ENCODE data around the gene NEDD4L. TPM values are rescaled to one million over a fixed set of nuclear protein-coding genes. Genes with fewer than 3 reads are reported as not detected.

Gene NEDD4L
- total RNA-seq, 5 donors from 2014 or later (not counting 1 experiment from before 2014, with no cell fraction given): 4.4 to 10.7 (median 6.7) TPM

- no peak for ATAC-seq (replicated peaks in 1 of 4)
- no peaks in the 10 kb centered on the region for H3K27me3 Mint-ChIP-seq
These were observed 337.8 kb downstream of the NEDD4L start for GRCh38 chr18:58381676-58382411.

DNA sequence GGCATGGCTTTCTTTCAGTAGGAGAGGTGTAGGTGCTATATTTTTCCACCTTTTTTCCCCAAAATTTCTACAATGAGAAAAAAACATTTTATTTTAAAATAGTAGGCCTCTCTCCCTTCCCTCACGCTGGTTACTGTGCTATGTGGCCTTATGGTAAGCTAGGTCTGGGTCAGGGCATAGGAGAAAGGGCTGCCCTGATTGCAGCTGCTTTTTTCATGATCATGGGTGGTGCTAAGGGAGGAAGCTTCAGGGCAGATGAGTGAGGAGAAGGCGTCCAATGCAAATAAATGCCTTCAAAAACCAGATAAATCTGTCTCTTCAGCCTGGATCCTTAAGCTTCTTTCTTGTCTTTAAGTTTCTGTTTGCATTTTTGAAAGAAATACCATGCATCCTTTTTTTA lies 338.4 kb downstream of the NEDD4L start:
- H3K36me3 ChIP-seq (ENCODE audit: control insufficient read depth in 2 of 2, extremely low read depth in 1 of 2, insufficient read depth in 1 of 2, low read length in 1 of 2): no peaks in the 10 kb centered on the region
- no peak overlapping the region for H3K4me3 Mint-ChIP-seq
- POLR2A ChIA-PET: interaction anchor here in 1 of 2 donors (0.6 kb wide), 1 partner anchor 1136 kb away, joined by 3 read pairs; no protein-coding TSS in a partner anchor
- H3K27me3 ChIP-seq (replicated peaks in 1 of 2; ENCODE audit: control insufficient read depth in 2 of 2, extremely low read depth in 1 of 2, insufficient read depth in 2 of 2, low read length in 1 of 2): no peaks in the 10 kb centered on the region
- H3K27ac ChIP-seq (ENCODE audit: low read length): no peak overlapping the region
- no peaks in the 10 kb centered on the region for H3K27me3 Mint-ChIP-seq
- H3K4me1 ChIP-seq (ENCODE audit: control insufficient read depth in 1 of 2, extremely low read depth in 1 of 2, insufficient read depth in 2 of 2, low read length in 2 of 2): no peaks in the 10 kb centered on the region
- no peaks in the 10 kb centered on the region for H3K9me3 Mint-ChIP-seq
- peaks cover 2% of the 10 kb centered on the region for H3K36me3 Mint-ChIP-seq
- no peaks in the 10 kb centered on the region for H3K9me3 ChIP-seq
- DNase-seq (no peak), ATAC-seq (replicated peaks in 1 of 4) (no peak)
- CTCF ChIA-PET: no interaction called here
- H3K4me1 Mint-ChIP-seq: no peaks in the 10 kb centered on the region
- H3K4me3 ChIP-seq (ENCODE audit: control insufficient read depth in 1 of 2, extremely low read depth in 1 of 2, low read length in 1 of 2): no peak overlapping the region
- no peak overlapping the region for H3K27ac Mint-ChIP-seq
- no CpG with 5 or more reads among the region's 2 CpGs for WGBS (ENCODE audit: insufficient coverage)

More at GRCh38 chr18:58381676-58382411, 337.8 kb downstream of the NEDD4L start:
- 83% methylated on average over 8 of the region's 12 CpGs for WGBS (ENCODE audit: insufficient coverage)
- Mint-ChIP-seq H3K9me3 (no peaks in the 10 kb centered on the region), H3K4me3 (no peak overlapping the region), H3K36me3 (peaks cover 2% of the 10 kb centered on the region), H3K4me1 (no peaks in the 10 kb centered on the region), H3K27ac (no peak overlapping the region)
- Histone ChIP-seq H3K9me3 (no peaks in the 10 kb centered on the region), H3K36me3 (ENCODE audit: control insufficient read depth in 2 of 2, extremely low read depth in 1 of 2, insufficient read depth in 1 of 2, low read length in 1 of 2) (no peaks in the 10 kb centered on the region), H3K27ac (ENCODE audit: low read length) (no peak overlapping the region), H3K27me3 (replicated peaks in 1 of 2; ENCODE audit: control insufficient read depth in 2 of 2, extremely low read depth in 1 of 2, insufficient read depth in 2 of 2, low read length in 1 of 2) (no peaks in the 10 kb centered on the region), H3K4me3 (ENCODE audit: control insufficient read depth in 1 of 2, extremely low read depth in 1 of 2, low read length in 1 of 2) (no peak overlapping the region), H3K4me1 (ENCODE audit: control insufficient read depth in 1 of 2, extremely low read depth in 1 of 2, insufficient read depth in 2 of 2, low read length in 2 of 2) (no peaks in the 10 kb centered on the region)
- POLR2A ChIA-PET: interaction anchor here (0.5 to 0.6 kb wide), 2 partner anchors 133 to 1137 kb away, joined by 3 read pairs; no protein-coding TSS in a partner anchor
- DNase-seq: no peak
- CTCF ChIA-PET: no interaction called here

DNA sequence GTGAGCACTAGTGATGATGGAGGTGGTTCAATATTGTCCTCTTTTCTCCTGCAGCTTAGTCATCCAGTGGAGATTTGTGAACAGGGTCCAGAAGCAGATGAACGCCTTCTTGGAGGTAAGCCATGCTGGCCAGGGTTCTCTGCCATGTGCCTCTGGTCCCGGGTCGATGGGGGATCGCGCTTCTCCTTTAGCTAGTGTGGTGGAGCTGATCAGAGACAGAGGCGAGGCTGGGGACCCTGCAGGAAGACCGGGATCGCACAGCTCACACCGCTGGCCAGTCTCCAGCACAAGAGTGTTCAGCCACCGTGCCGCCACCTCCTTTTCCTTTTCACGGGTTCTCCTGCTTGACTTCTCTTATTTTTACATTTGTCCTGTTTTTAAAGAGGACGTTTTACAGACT lies 341.4 kb downstream of the NEDD4L start:
- no peaks in the 10 kb centered on the region for H3K4me1 Mint-ChIP-seq
- Histone ChIP-seq H3K36me3 (ENCODE audit: control insufficient read depth in 2 of 2, extremely low read depth in 1 of 2, insufficient read depth in 1 of 2, low read length in 1 of 2) (no peaks in the 10 kb centered on the region), H3K4me3 (ENCODE audit: control insufficient read depth in 1 of 2, extremely low read depth in 1 of 2, low read length in 1 of 2) (no peak overlapping the region), H3K4me1 (ENCODE audit: control insufficient read depth in 1 of 2, extremely low read depth in 1 of 2, insufficient read depth in 2 of 2, low read length in 2 of 2) (no peaks in the 10 kb centered on the region), H3K27me3 (replicated peaks in 1 of 2; ENCODE audit: control insufficient read depth in 2 of 2, extremely low read depth in 1 of 2, insufficient read depth in 2 of 2, low read length in 1 of 2) (no peaks in the 10 kb centered on the region), H3K27ac (ENCODE audit: low read length) (no peak overlapping the region), H3K9me3 (no peaks in the 10 kb centered on the region)
- ATAC-seq (replicated peaks in 1 of 4) (no peak), DNase-seq (no peak)
- CTCF ChIA-PET: no interaction called here
- H3K4me3 Mint-ChIP-seq: no peak overlapping the region
- no peaks in the 10 kb centered on the region for H3K9me3 Mint-ChIP-seq
- WGBS (ENCODE audit: insufficient coverage): 98% methylated on average over 7 of the region's 13 CpGs
- H3K36me3 Mint-ChIP-seq: peaks cover 15% of the 10 kb centered on the region
- POLR2A ChIA-PET: no interaction called here
- H3K27me3 Mint-ChIP-seq: no peaks in the 10 kb centered on the region
- no peak overlapping the region for H3K27ac Mint-ChIP-seq

- ChIA-PET CTCF (no interaction called here), POLR2A (no interaction called here)
- Histone ChIP-seq H3K27me3 (replicated peaks in 1 of 2; ENCODE audit: control insufficient read depth in 2 of 2, extremely low read depth in 1 of 2, insufficient read depth in 2 of 2, low read length in 1 of 2) (no peaks in the 10 kb centered on the region), H3K27ac (ENCODE audit: low read length) (no peak overlapping the region), H3K4me1 (ENCODE audit: control insufficient read depth in 1 of 2, extremely low read depth in 1 of 2, insufficient read depth in 2 of 2, low read length in 2 of 2) (no peaks in the 10 kb centered on the region), H3K36me3 (ENCODE audit: control insufficient read depth in 2 of 2, extremely low read depth in 1 of 2, insufficient read depth in 1 of 2, low read length in 1 of 2) (no peaks in the 10 kb centered on the region), H3K4me3 (ENCODE audit: control insufficient read depth in 1 of 2, extremely low read depth in 1 of 2, low read length in 1 of 2) (no peak overlapping the region), H3K9me3 (no peaks in the 10 kb centered on the region)
- Mint-ChIP-seq H3K27ac (no peak overlapping the region), H3K4me3 (no peak overlapping the region), H3K4me1 (no peaks in the 10 kb centered on the region), H3K36me3 (peaks cover 18% of the 10 kb centered on the region), H3K27me3 (no peaks in the 10 kb centered on the region), H3K9me3 (no peaks in the 10 kb centered on the region)
- DNase-seq (no peak), ATAC-seq (replicated peaks in 1 of 4) (no peak)
- WGBS (ENCODE audit: insufficient coverage): 92% methylated on average over 13 of the region's 14 CpGs
These were observed 342.8 kb downstream of the NEDD4L start for GRCh38 chr18:58386780-58387179.

DNA sequence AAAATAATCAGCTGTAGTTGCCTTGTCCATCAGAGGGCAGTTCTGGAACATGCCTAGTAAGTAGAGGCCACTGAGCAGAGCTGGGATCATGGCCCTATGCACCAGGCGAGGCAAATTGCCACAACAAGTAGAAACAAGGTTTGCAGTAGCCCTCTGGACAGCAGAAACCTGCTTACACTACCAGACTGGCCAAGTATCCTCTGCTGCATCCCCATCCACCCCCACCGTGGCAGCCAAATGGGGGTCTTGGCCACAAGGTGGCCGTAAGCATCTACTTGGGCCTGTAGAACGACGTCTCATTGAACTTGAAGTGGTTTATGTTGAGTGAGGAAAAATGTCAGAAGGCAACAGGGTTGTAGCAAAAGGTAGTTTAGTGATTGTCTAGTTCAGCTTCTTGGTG lies 343.7 kb downstream of the NEDD4L start:
- CTCF ChIA-PET: interaction anchor here in 1 of 2 donors (0.7 kb wide), 1 partner anchor 106 kb away, joined by 3 read pairs; no protein-coding TSS in a partner anchor
- Mint-ChIP-seq H3K9me3 (no peaks in the 10 kb centered on the region), H3K4me3 (no peak overlapping the region), H3K36me3 (peaks cover 23% of the 10 kb centered on the region), H3K4me1 (no peaks in the 10 kb centered on the region), H3K27me3 (no peaks in the 10 kb centered on the region), H3K27ac (no peak overlapping the region)
- H3K27ac ChIP-seq (ENCODE audit: low read length): no peak overlapping the region
- DNase-seq: no peak
- no peak overlapping the region for H3K4me3 ChIP-seq (ENCODE audit: control insufficient read depth in 1 of 2, extremely low read depth in 1 of 2, low read length in 1 of 2)
- POLR2A ChIA-PET: no interaction called here
- H3K27me3 ChIP-seq (replicated peaks in 1 of 2; ENCODE audit: control insufficient read depth in 2 of 2, extremely low read depth in 1 of 2, insufficient read depth in 2 of 2, low read length in 1 of 2): no peaks in the 10 kb centered on the region
- no peak for ATAC-seq (replicated peaks in 1 of 4)
- H3K4me1 ChIP-seq (ENCODE audit: control insufficient read depth in 1 of 2, extremely low read depth in 1 of 2, insufficient read depth in 2 of 2, low read length in 2 of 2): no peaks in the 10 kb centered on the region
- no peaks in the 10 kb centered on the region for H3K36me3 ChIP-seq (ENCODE audit: control insufficient read depth in 2 of 2, extremely low read depth in 1 of 2, insufficient read depth in 1 of 2, low read length in 1 of 2)
- 82% methylated on average over 3 of the region's 5 CpGs for WGBS (ENCODE audit: insufficient coverage)
- no peaks in the 10 kb centered on the region for H3K9me3 ChIP-seq

- no peak for DNase-seq
- Histone ChIP-seq H3K27me3 (replicated peaks in 1 of 2; ENCODE audit: control insufficient read depth in 2 of 2, extremely low read depth in 1 of 2, insufficient read depth in 2 of 2, low read length in 1 of 2) (no peaks in the 10 kb centered on the region), H3K27ac (ENCODE audit: low read length) (no peak overlapping the region), H3K9me3 (no peaks in the 10 kb centered on the region), H3K4me1 (ENCODE audit: control insufficient read depth in 1 of 2, extremely low read depth in 1 of 2, insufficient read depth in 2 of 2, low read length in 2 of 2) (no peaks in the 10 kb centered on the region), H3K4me3 (ENCODE audit: control insufficient read depth in 1 of 2, extremely low read depth in 1 of 2, low read length in 1 of 2) (no peak overlapping the region), H3K36me3 (ENCODE audit: control insufficient read depth in 2 of 2, extremely low read depth in 1 of 2, insufficient read depth in 1 of 2, low read length in 1 of 2) (no peaks in the 10 kb centered on the region)
- Mint-ChIP-seq H3K27me3 (no peaks in the 10 kb centered on the region), H3K4me1 (no peaks in the 10 kb centered on the region), H3K27ac (no peak overlapping the region), H3K9me3 (no peaks in the 10 kb centered on the region), H3K4me3 (no peak overlapping the region), H3K36me3 (peaks cover 25% of the 10 kb centered on the region)
- 88% methylated on average over 11 of the region's 14 CpGs for WGBS (ENCODE audit: insufficient coverage)
- no peak for ATAC-seq (replicated peaks in 1 of 4)
- ChIA-PET CTCF (no interaction called here), POLR2A (no interaction called here)
These were observed 344.7 kb downstream of the NEDD4L start for GRCh38 chr18:58388736-58389135.

Measured in T-cell (primary cell).